Caco-2 (cell line): ENCODE data around the gene FAU. TPM values are rescaled to one million over a fixed set of nuclear protein-coding genes. Genes with fewer than 3 reads are reported as not detected.
A peak's percentile ranks its signal among the peaks of the same experiment; 100 is the strongest.

ENCODE experiments used
- BruUV-seq: library from RNA; stranded (reverse); fragments of 400-500 nt; replicated peaks from 2 replicates; lab custom pipeline; 2021; lab: Mats Ljungman, UMichigan
- CTCF ChIA-PET: fragments of 300-600 bp; sonication (Branson Sonifier 250); formaldehyde crosslinking; loops from one replicate; lab custom pipeline; 2022; ENCODE audit warnings: antibody characterized with exemption; lab: Charles Lee
- POLR2A ChIA-PET: fragments of 300-600 bp; sonication (Branson Sonifier 250); formaldehyde crosslinking; loops from one replicate; lab custom pipeline; 2022; ENCODE audit warnings: antibody characterized with exemption; lab: Charles Lee
- DNase-seq, 2 experiments: peaks; one replicate each; pipeline versions ENCODE4 v3.0.0 to v3.0.0-alpha.2; 2020 to 2022
- H3K27me3 ChIP-seq: replicated peaks from 2 replicates; pipeline ENCODE4 v1.6.0; 2011; ENCODE audit warnings: low read length; ENCODE audit not compliant: control insufficient read depth, insufficient read depth
- H3K36me3 ChIP-seq: 2 replicates; pipeline ENCODE4 v1.5.1; 2011; ENCODE audit warnings: low read length; ENCODE audit not compliant: control insufficient read depth, insufficient read depth
- H3K4me1 ChIP-seq: fragments of 250-450 bp; sonication (Bioruptor Pico); 2 replicates; pipeline ENCODE4 v1.5.1; 2020; ENCODE audit warnings: mild to moderate bottlenecking
- H3K4me3 ChIP-seq: 2 replicates; pipeline ENCODE4 v1.5.1; 2011; ENCODE audit warnings: low read depth, mild to moderate bottlenecking, control low read depth, low read length
- H3K9me3 ChIP-seq: fragments of 250-450 bp; sonication (Bioruptor Pico); 2 replicates; pipeline ENCODE4 v1.5.1; 2020; ENCODE audit warnings: mild to moderate bottlenecking, moderate library complexity
- H3K27ac Mint-ChIP-seq: one replicate; pipeline ENCODE4 v1.8.0; 2022; ENCODE audit warnings: mixed read lengths; ENCODE audit not compliant: unreplicated experiment
- H3K27me3 Mint-ChIP-seq: one replicate; pipeline ENCODE4 v1.8.0; 2022; ENCODE audit warnings: mixed read lengths; ENCODE audit not compliant: insufficient read depth, unreplicated experiment
- H3K36me3 Mint-ChIP-seq: one replicate; pipeline ENCODE4 v1.8.0; 2022; ENCODE audit warnings: mild to moderate bottlenecking, mixed read lengths; ENCODE audit not compliant: insufficient read depth, unreplicated experiment
- H3K4me1 Mint-ChIP-seq: one replicate; pipeline ENCODE4 v1.8.0; 2022; ENCODE audit warnings: low read depth, mixed read lengths; ENCODE audit not compliant: unreplicated experiment
- H3K4me3 Mint-ChIP-seq: one replicate; pipeline ENCODE4 v1.8.0; 2022; ENCODE audit warnings: mild to moderate bottlenecking, moderate library complexity, mixed read lengths; ENCODE audit not compliant: unreplicated experiment
- H3K9me3 Mint-ChIP-seq: one replicate; pipeline ENCODE4 v1.8.0; 2022; ENCODE audit warnings: mixed read lengths; ENCODE audit not compliant: unreplicated experiment
- CTCF ChIP-seq, 2 experiments: fragments of 200-600 bp in 1 of 2; IDR thresholded peaks; 1 replicate in 1 of 2; 2 replicates in 1 of 2; pipeline versions ENCODE4 v1.5.1 to v1.8.0; 2011 to 2022; ENCODE audit warnings: antibody characterized with exemption in 1 of 2, control low read depth in 1 of 2, inconsistent platforms in 1 of 2, low read depth in 1 of 2, low read length in 1 of 2, mild to moderate bottlenecking in 1 of 2, moderate library complexity in 1 of 2; ENCODE audit not compliant: insufficient read depth in 1 of 2, severe bottlenecking in 1 of 2, unreplicated experiment in 1 of 2
- intact Hi-C: fragments of 100-400 bp; cut with micrococcal nuclease; formaldehyde crosslinking; loops from one replicate; pipeline ENCODE4 v1.10.0; 2022; ENCODE audit not compliant: unreplicated experiment
- total RNA-seq: library from RNA; stranded (reverse); gene quantifications from 2 replicates; pipeline ENCODE4 v1.2.3, GENCODE V29; 2022

Gene FAU
- total RNA-seq, 1 experiment from 2014 or later, result 918 TPM

- peak in 1 of 2 experiments; percentile 15 for DNase-seq
- Histone ChIP-seq H3K4me1 (0 out of 2 replicates have a peak, but pooled peaks cover 5% of the 10 kb centered on the region), H3K4me3 (peak overlapping the region; percentile 30), H3K9me3 (no peaks in the 10 kb centered on the region), H3K36me3 (peaks cover 6% of the 10 kb centered on the region), H3K27me3 (no peaks in the 10 kb centered on the region)
- no peak for TF ChIP-seq CTCF (IDR thresholded peaks at IDR 0.05; ENCODE audit: insufficient read depth in 1 of 2, low read depth in 1 of 2, low read length in 1 of 2, severe bottlenecking in 1 of 2, unreplicated experiment in 1 of 2)
- H3K27ac Mint-ChIP-seq, result peak overlapping the region; percentile 100
- H3K4me3 Mint-ChIP-seq, result peak overlapping the region; percentile 93
- no peaks in the 10 kb centered on the region for H3K27me3 Mint-ChIP-seq
- peaks cover 38% of the 10 kb centered on the region for H3K36me3 Mint-ChIP-seq
- ChIA-PET CTCF (interaction anchor here (0.8 to 2.5 kb wide), 11 partner anchors 12 to 214 kb away, joined by 3 to 22 read pairs (median 5); partner anchors contain the start of genes CAPN1, FAU, MRPL49 and POLA2), POLR2A (interaction anchor here (0.5 to 2.7 kb wide), 17 partner anchors 10 to 818 kb away, joined by 3 to 48 read pairs (median 4); partner anchors contain the start of genes CAPN1, FAU, MRPL49 and POLA2)
- intact Hi-C loops, result loop anchor here (1.0 kb wide), 1 partner anchor 46 kb away; the partner anchor contains the start of gene CAPN1
- no peaks in the 10 kb centered on the region for H3K9me3 Mint-ChIP-seq
- H3K4me1 Mint-ChIP-seq, result peaks cover 8% of the 10 kb centered on the region
- no TSS peak for BruUV-seq
Measured at GRCh38 chr11:65135633-65136145, 13.8 kb upstream of the FAU start.

GRCh38 chr11:65134952-65135632, 13.2 kb upstream of the FAU start:
- BruUV-seq, result TSS peak; percentile 75
- ChIA-PET POLR2A (interaction anchor here (0.5 to 2.7 kb wide), 20 partner anchors 10 to 949 kb away, joined by 3 to 48 read pairs (median 4); partner anchors contain the start of genes CAPN1, FAU, MRPL49 and POLA2), CTCF (interaction anchor here (0.8 to 2.5 kb wide), 12 partner anchors 12 to 213 kb away, joined by 3 to 22 read pairs (median 5); partner anchors contain the start of genes ARL2, CAPN1, FAU and MRPL49)
- peak overlapping the region; percentile 93 for H3K4me3 Mint-ChIP-seq
- intact Hi-C loops, result loop anchor here (1.0 kb wide), 1 partner anchor 46 kb away; the partner anchor contains the start of gene CAPN1
- DNase-seq, result peak; percentile 94 to 96
- no peaks in the 10 kb centered on the region for H3K27me3 ChIP-seq
- TF ChIP-seq CTCF (IDR thresholded peaks at IDR 0.05; ENCODE audit: insufficient read depth in 1 of 2, low read depth in 1 of 2, low read length in 1 of 2, severe bottlenecking in 1 of 2, unreplicated experiment in 1 of 2), result no peak
- peak overlapping the region; percentile 100 for H3K27ac Mint-ChIP-seq
- peaks cover 7% of the 10 kb centered on the region for H3K36me3 ChIP-seq
- H3K4me1 ChIP-seq, result 0 out of 2 replicates have a peak, but pooled peaks cover 5% of the 10 kb centered on the region
- peaks cover 42% of the 10 kb centered on the region for H3K36me3 Mint-ChIP-seq
- no peaks in the 10 kb centered on the region for H3K9me3 Mint-ChIP-seq
- no peaks in the 10 kb centered on the region for H3K9me3 ChIP-seq
- peak overlapping the region; percentile 99 for H3K4me3 ChIP-seq
- H3K4me1 Mint-ChIP-seq, result peaks cover 8% of the 10 kb centered on the region
- no peaks in the 10 kb centered on the region for H3K27me3 Mint-ChIP-seq
